ENCODE measurements around the gene EXOC4. TPM values are rescaled to one million over a fixed set of nuclear protein-coding genes. Genes with fewer than 3 reads are reported as not detected.

The EXOC4 gene
- total and polyA plus RNA-seq, 2 of the 13 experiments (the other 11 are each of a cell fraction or from before 2014, with no cell fraction given) = 22.5 to 39.0 TPM

DNA sequence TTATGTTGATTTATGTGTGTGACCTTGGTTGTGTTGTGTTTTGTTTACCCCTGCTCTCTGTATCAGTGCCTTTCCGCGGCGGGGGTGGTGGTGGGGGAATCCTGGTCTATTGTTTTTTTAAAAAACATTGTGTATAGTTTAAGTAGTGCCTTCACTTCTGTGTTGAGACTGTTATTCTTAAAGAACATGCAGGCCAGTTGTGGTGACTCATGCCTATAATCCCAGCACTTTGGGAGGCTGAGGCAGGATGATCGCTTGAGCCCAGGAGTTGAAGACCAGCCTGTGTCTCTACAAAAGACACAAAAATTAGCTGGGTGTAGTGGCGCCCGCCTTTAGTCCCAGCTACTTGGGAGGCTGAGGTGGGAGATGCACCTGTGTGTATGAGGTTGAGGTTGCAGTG lies 445.2 kb downstream of the EXOC4 start (continued):
- TF ChIP-seq, protein P1, sequence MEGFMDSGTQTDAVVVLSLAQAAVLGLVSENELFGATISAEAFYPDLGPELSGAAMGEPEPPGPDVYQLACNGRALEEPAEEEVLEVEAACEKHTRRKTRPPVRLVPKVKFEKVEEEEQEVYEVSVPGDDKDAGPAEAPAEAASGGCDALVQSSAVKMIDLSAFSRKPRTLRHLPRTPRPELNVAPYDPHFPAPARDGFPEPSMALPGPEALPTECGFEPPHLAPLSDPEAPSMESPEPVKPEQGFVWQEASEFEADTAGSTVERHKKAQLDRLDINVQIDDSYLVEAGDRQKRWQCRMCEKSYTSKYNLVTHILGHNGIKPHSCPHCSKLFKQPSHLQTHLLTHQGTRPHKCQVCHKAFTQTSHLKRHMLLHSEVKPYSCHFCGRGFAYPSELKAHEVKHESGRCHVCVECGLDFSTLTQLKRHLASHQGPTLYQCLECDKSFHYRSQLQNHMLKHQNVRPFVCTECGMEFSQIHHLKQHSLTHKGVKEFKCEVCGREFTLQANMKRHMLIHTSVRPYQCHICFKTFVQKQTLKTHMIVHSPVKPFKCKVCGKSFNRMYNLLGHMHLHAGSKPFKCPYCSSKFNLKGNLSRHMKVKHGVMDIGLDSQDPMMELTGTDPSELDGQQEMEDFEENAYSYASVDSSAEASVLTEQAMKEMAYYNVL (CRISPR knock-in tag; IDR thresholded peaks at IDR 0.05; ENCODE audit: borderline replicate concordance) = no peak
- TF ChIP-seq, protein P2, sequence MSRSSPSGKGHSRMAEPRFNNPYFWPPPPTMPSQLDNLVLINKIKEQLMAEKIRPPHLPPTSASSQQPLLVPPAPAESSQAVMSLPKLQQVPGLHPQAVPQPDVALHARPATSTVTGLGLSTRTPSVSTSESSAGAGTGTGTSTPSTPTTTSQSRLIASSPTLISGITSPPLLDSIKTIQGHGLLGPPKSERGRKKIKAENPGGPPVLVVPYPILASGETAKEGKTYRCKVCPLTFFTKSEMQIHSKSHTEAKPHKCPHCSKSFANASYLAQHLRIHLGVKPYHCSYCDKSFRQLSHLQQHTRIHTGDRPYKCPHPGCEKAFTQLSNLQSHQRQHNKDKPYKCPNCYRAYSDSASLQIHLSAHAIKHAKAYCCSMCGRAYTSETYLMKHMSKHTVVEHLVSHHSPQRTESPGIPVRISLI (CRISPR knock-in tag; IDR thresholded peaks at IDR 0.05; ENCODE audit: borderline replicate concordance) = no peak
- TF ChIP-seq ZSCAN21 (CRISPR knock-in tag; IDR thresholded peaks at IDR 0.05; ENCODE audit: borderline replicate concordance) (no peak), DNMT1 (CRISPR knock-in tag; IDR thresholded peaks at IDR 0.05) (no peak)
- TF ChIP-seq, protein P3, sequence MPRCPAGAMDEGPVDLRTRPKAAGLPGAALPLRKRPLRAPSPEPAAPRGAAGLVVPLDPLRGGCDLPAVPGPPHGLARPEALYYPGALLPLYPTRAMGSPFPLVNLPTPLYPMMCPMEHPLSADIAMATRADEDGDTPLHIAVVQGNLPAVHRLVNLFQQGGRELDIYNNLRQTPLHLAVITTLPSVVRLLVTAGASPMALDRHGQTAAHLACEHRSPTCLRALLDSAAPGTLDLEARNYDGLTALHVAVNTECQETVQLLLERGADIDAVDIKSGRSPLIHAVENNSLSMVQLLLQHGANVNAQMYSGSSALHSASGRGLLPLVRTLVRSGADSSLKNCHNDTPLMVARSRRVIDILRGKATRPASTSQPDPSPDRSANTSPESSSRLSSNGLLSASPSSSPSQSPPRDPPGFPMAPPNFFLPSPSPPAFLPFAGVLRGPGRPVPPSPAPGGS (CRISPR knock-in tag; IDR thresholded peaks at IDR 0.05) = no peak
- TF ChIP-seq, protein P4, sequence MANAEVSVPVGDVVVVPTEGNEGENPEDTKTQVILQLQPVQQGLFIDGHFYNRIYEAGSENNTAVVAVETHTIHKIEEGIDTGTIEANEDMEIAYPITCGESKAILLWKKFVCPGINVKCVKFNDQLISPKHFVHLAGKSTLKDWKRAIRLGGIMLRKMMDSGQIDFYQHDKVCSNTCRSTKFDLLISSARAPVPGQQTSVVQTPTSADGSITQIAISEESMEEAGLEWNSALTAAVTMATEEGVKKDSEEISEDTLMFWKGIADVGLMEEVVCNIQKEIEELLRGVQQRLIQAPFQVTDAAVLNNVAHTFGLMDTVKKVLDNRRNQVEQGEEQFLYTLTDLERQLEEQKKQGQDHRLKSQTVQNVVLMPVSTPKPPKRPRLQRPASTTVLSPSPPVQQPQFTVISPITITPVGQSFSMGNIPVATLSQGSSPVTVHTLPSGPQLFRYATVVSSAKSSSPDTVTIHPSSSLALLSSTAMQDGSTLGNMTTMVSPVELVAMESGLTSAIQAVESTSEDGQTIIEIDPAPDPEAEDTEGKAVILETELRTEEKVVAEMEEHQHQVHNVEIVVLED (CRISPR knock-in tag; IDR thresholded peaks at IDR 0.05; ENCODE audit: borderline replicate concordance) = no peak

Data from HepG2 (cell line).